Testis (tissue), 3 donors: Measurements from ENCODE around the gene CFHR1. TPM values are rescaled to one million over a fixed set of nuclear protein-coding genes. Genes with fewer than 3 reads are reported as not detected.

Experiments
- DNase-seq: peaks from one replicate; pipeline ENCODE4 v3.0.0-alpha.2; 2019
- H3K27ac ChIP-seq, 2 donors: fragments of 200-600 bp; sonication (generic); one replicate each; pipeline ENCODE4 v1.5.1; 2019
- H3K27me3 ChIP-seq: fragments of 200-600 bp; sonication (generic); one replicate; pipeline ENCODE4 v1.5.1; 2019
- H3K36me3 ChIP-seq: fragments of 200-600 bp; sonication (generic); one replicate; pipeline ENCODE4 v1.5.1; 2017; ENCODE audit warnings: low read depth; ENCODE audit errors: missing control alignments
- H3K4me1 ChIP-seq: fragments of 200-600 bp; sonication (generic); one replicate; pipeline ENCODE4 v1.5.1; 2019
- H3K4me3 ChIP-seq, 2 donors: fragments of 200-600 bp; sonication (generic); one replicate each; pipeline ENCODE4 v1.5.1; 2017 to 2019
- H3K9me3 ChIP-seq: fragments of 200-600 bp; sonication (generic); one replicate; pipeline ENCODE4 v1.5.1; 2017
- CTCF ChIP-seq, 3 experiments: fragments of 450-650 bp in 2 of 3; fragments of 200-600 bp in 1 of 3; sonication (generic) in 1 of 3; IDR thresholded peaks; one replicate each; pipeline ENCODE4 v1.5.1; 2016 to 2019; ENCODE audit warnings: antibody characterized with exemption in 3 of 3, mild to moderate bottlenecking in 2 of 3, moderate library complexity in 1 of 3
- POLR2A ChIP-seq: fragments of 450-650 bp; IDR thresholded peaks from one replicate; pipeline ENCODE4 v1.6.1; 2017; ENCODE audit warnings: antibody characterized with exemption, mild to moderate bottlenecking, moderate library complexity
- WGBS, 2 donors: methylation state at CpG; one replicate each; pipeline ENCODE4 v1.1.5; 2018; 5-methylcytosine and 5-hydroxymethylcytosine counted together
- intact Hi-C: fragments of 100-400 bp; cut with DNase I; formaldehyde crosslinking; loops from one replicate; pipeline ENCODE4 v1.15.1; 2023; ENCODE audit warnings: low total_unique reads
- polyA plus RNA-seq: library from polyadenylated mRNA; stranded (reverse); fragments of 350-450 nt; fragmentation: Illumina TruSeq; extraction: RNeasy Lipid Tissue Mini Kit (QIAGEN cat#74804); gene quantifications from one replicate; pipeline ENCODE4 v1.2.3, GENCODE V29; 2014; ENCODE audit warnings: low read depth, low replicate concordance; ENCODE audit not compliant: insufficient read depth
- total RNA-seq, 2 donors: library from RNA; depleted of rRNA; stranded (reverse); fragments of >200 nt; gene quantifications; one replicate each; pipeline ENCODE4 v1.2.3, GENCODE V29; 2016

Gene CFHR1
- total and polyA plus RNA-seq, 3 donors from 2014 or later = 0.57 TPM; not detected in 2

- H3K9me3 ChIP-seq = no peaks in the 10 kb centered on the region
- 91 to 94% methylated on average over 1 of the region's 1 CpG for WGBS, 2 donors
- no peaks in the 10 kb centered on the region for H3K4me1 ChIP-seq
- no peaks in the 10 kb centered on the region for H3K36me3 ChIP-seq
- H3K27me3 ChIP-seq = no peaks in the 10 kb centered on the region
- no peak overlapping the region for H3K4me3 ChIP-seq
- no peak for DNase-seq
- no peak for TF ChIP-seq CTCF (IDR thresholded peaks at IDR 0.05)
- no peak for TF ChIP-seq POLR2A
- intact Hi-C loops = no loop called here
- H3K27ac ChIP-seq = no peak overlapping the region
Observed at GRCh38 chr1:196860323-196860884, 40.9 kb downstream of the CFHR1 start.

GRCh38 chr1:196861429-196861828 lies 41.9 kb downstream of the CFHR1 start:
- no peak for TF ChIP-seq CTCF (IDR thresholded peaks at IDR 0.05)
- no peak for TF ChIP-seq POLR2A
- DNase-seq = no peak
- intact Hi-C loops = no loop called here
- no peak overlapping the region for H3K27ac ChIP-seq
- H3K36me3 ChIP-seq = no peaks in the 10 kb centered on the region
- WGBS, 2 donors = 57 to 61% methylated on average over 2 of the region's 2 CpGs
- no peaks in the 10 kb centered on the region for H3K4me1 ChIP-seq
- H3K4me3 ChIP-seq = no peak overlapping the region
- no peaks in the 10 kb centered on the region for H3K9me3 ChIP-seq
- H3K27me3 ChIP-seq = no peaks in the 10 kb centered on the region

GRCh38 chr1:196866974-196867373 lies 47.4 kb downstream of the CFHR1 start:
- TF ChIP-seq CTCF (IDR thresholded peaks at IDR 0.05) (no peak), POLR2A (no peak)
- Histone ChIP-seq H3K36me3 (no peaks in the 10 kb centered on the region), H3K4me1 (no peaks in the 10 kb centered on the region), H3K27me3 (no peaks in the 10 kb centered on the region), H3K4me3 (no peak overlapping the region), H3K27ac (no peak overlapping the region), H3K9me3 (no peaks in the 10 kb centered on the region)
- DNase-seq = no peak
- intact Hi-C loops = no loop called here
- 80 to 100% methylated on average over 1 of the region's 1 CpG for WGBS, 2 donors

GRCh38 chr1:196873385-196873784 lies 53.9 kb downstream of the CFHR1 start:
- TF ChIP-seq CTCF (IDR thresholded peaks at IDR 0.05) (no peak), POLR2A (no peak)
- WGBS, 2 donors = 94 to 96% methylated on average over 4 of the region's 4 CpGs
- H3K27me3 ChIP-seq = no peaks in the 10 kb centered on the region
- H3K36me3 ChIP-seq = no peaks in the 10 kb centered on the region
- no peak overlapping the region for H3K27ac ChIP-seq
- H3K4me1 ChIP-seq = no peaks in the 10 kb centered on the region
- no peaks in the 10 kb centered on the region for H3K9me3 ChIP-seq
- no peak for DNase-seq
- no peak overlapping the region for H3K4me3 ChIP-seq
- intact Hi-C loops = no loop called here

- Histone ChIP-seq H3K27me3 (no peaks in the 10 kb centered on the region), H3K4me1 (no peaks in the 10 kb centered on the region), H3K36me3 (no peaks in the 10 kb centered on the region), H3K27ac (no peak overlapping the region), H3K9me3 (no peaks in the 10 kb centered on the region), H3K4me3 (no peak overlapping the region)
- no peak for DNase-seq
- TF ChIP-seq CTCF (IDR thresholded peaks at IDR 0.05) (no peak), POLR2A (no peak)
- intact Hi-C loops = no loop called here
- 89 to 95% methylated on average over 3 of the region's 3 CpGs for WGBS, 2 donors
Observed at GRCh38 chr1:196875935-196876334, 56.4 kb downstream of the CFHR1 start.
